BLaER1 (cell line): Measurements from ENCODE around the gene ARHGEF17.
A peak's percentile ranks its signal among the peaks of the same experiment; 100 is the strongest.

Source experiments
- H3K27ac ChIP-seq: shearing (Covaris generic); formaldehyde crosslinking; 2 replicates; pipeline ENCODE4 v1.8.1; 2022
- H3K27me3 ChIP-seq: shearing (Covaris generic); formaldehyde crosslinking; 2 replicates; pipeline ENCODE4 v1.8.1; 2022
- H3K36me3 ChIP-seq: shearing (Covaris generic); formaldehyde crosslinking; 2 replicates; pipeline ENCODE4 v1.8.1; 2022
- H3K4me1 ChIP-seq: shearing (Covaris generic); formaldehyde crosslinking; 2 replicates; pipeline ENCODE4 v1.8.1; 2022
- H3K4me2 ChIP-seq: shearing (Covaris generic); formaldehyde crosslinking; 2 replicates; pipeline ENCODE4 v1.8.1; 2022
- H3K4me3 ChIP-seq: shearing (Covaris generic); formaldehyde crosslinking; 2 replicates; pipeline ENCODE4 v1.8.1; 2022
- H3K9ac ChIP-seq: shearing (Covaris generic); formaldehyde crosslinking; 2 replicates; pipeline ENCODE4 v1.8.1; 2022
- H3K9me3 ChIP-seq: shearing (Covaris generic); formaldehyde crosslinking; 2 replicates; pipeline ENCODE4 v1.8.1; 2022
- H4K20me1 ChIP-seq: shearing (Covaris generic); formaldehyde crosslinking; 2 replicates; pipeline ENCODE4 v1.8.1; 2022
- Cebpa-rat ChIP-seq: shearing (Covaris generic); IDR thresholded peaks from 2 replicates; pipeline ENCODE4 v1.8.1; 2022

The ARHGEF17 gene

GRCh38 chr11:73401217-73401923 lies 93.3 kb downstream of the ARHGEF17 start:
- Histone ChIP-seq H3K4me1 (peaks cover 24% of the 10 kb centered on the region), H3K4me2 (no peak overlapping the region), H3K4me3 (no peak overlapping the region), H3K9ac (no peak overlapping the region), H3K9me3 (no peaks in the 10 kb centered on the region), H4K20me1 (peaks cover 20% of the 10 kb centered on the region), H3K36me3 (peaks cover 89% of the 10 kb centered on the region), H3K27me3 (no peaks in the 10 kb centered on the region), H3K27ac (0 out of 2 replicates have a peak overlapping the region, but pooled peaks have one; percentile 1)
- TF ChIP-seq Cebpa-rat: no peak

- Histone ChIP-seq H4K20me1 (peaks cover 20% of the 10 kb centered on the region), H3K27me3 (no peaks in the 10 kb centered on the region), H3K36me3 (peaks cover 89% of the 10 kb centered on the region), H3K4me2 (no peak overlapping the region), H3K27ac (no peak overlapping the region), H3K9me3 (no peaks in the 10 kb centered on the region), H3K4me3 (no peak overlapping the region), H3K9ac (no peak overlapping the region), H3K4me1 (peaks cover 24% of the 10 kb centered on the region)
- TF ChIP-seq Cebpa-rat: no peak
Observed at GRCh38 chr11:73401924-73402833, 94.1 kb downstream of the ARHGEF17 start.

- H3K9ac ChIP-seq: no peak overlapping the region
- no peaks in the 10 kb centered on the region for H3K9me3 ChIP-seq
- H3K27ac ChIP-seq: no peak overlapping the region
Observed at GRCh38 chr11:73402834-73403185, 94.7 kb downstream of the ARHGEF17 start.

GRCh38 chr11:73403541-73403940 lies 95.5 kb downstream of the ARHGEF17 start:
- H3K4me1 ChIP-seq: peaks cover 24% of the 10 kb centered on the region
- H3K4me3 ChIP-seq: no peak overlapping the region
- H4K20me1 ChIP-seq: peaks cover 15% of the 10 kb centered on the region
- H3K36me3 ChIP-seq: peaks cover 89% of the 10 kb centered on the region
- no peaks in the 10 kb centered on the region for H3K27me3 ChIP-seq
- no peak overlapping the region for H3K4me2 ChIP-seq
- no peak overlapping the region for H3K27ac ChIP-seq
- no peak overlapping the region for H3K9ac ChIP-seq
- H3K9me3 ChIP-seq: no peaks in the 10 kb centered on the region
- no peak for TF ChIP-seq Cebpa-rat

More at GRCh38 chr11:73402834-73403185, 94.7 kb downstream of the ARHGEF17 start:
- Histone ChIP-seq H3K27me3 (no peaks in the 10 kb centered on the region), H3K36me3 (peaks cover 89% of the 10 kb centered on the region), H3K4me3 (no peak overlapping the region), H3K4me1 (peaks cover 29% of the 10 kb centered on the region), H3K4me2 (no peak overlapping the region), H4K20me1 (peaks cover 20% of the 10 kb centered on the region)
- no peak for TF ChIP-seq Cebpa-rat

GRCh38 chr11:73404048-73404447 lies 96.0 kb downstream of the ARHGEF17 start:
- no peak overlapping the region for H3K4me3 ChIP-seq
- no peaks in the 10 kb centered on the region for H3K9me3 ChIP-seq
- H3K27ac ChIP-seq: no peak overlapping the region
- no peaks in the 10 kb centered on the region for H3K27me3 ChIP-seq
- no peak overlapping the region for H3K9ac ChIP-seq
- H3K4me1 ChIP-seq: peaks cover 19% of the 10 kb centered on the region
- H3K36me3 ChIP-seq: peaks cover 89% of the 10 kb centered on the region
- H3K4me2 ChIP-seq: no peak overlapping the region
- no peak for TF ChIP-seq Cebpa-rat
- H4K20me1 ChIP-seq: peaks cover 10% of the 10 kb centered on the region

GRCh38 chr11:73404506-73405145 lies 96.5 kb downstream of the ARHGEF17 start:
- H3K9ac ChIP-seq: no peak overlapping the region
- H3K4me2 ChIP-seq: no peak overlapping the region
- H4K20me1 ChIP-seq: peaks cover 4% of the 10 kb centered on the region; the same call in 1 of the 2 replicates
- TF ChIP-seq Cebpa-rat: no peak
- no peaks in the 10 kb centered on the region for H3K9me3 ChIP-seq
- H3K36me3 ChIP-seq: peaks cover 92% of the 10 kb centered on the region
- no peak overlapping the region for H3K4me3 ChIP-seq
- H3K4me1 ChIP-seq: peaks cover 13% of the 10 kb centered on the region
- no peaks in the 10 kb centered on the region for H3K27me3 ChIP-seq
- no peak overlapping the region for H3K27ac ChIP-seq

- Histone ChIP-seq H3K27ac (no peak overlapping the region), H4K20me1 (no peaks in the 10 kb centered on the region), H3K4me1 (peaks cover 8% of the 10 kb centered on the region), H3K27me3 (no peaks in the 10 kb centered on the region), H3K9me3 (no peaks in the 10 kb centered on the region), H3K4me3 (no peak overlapping the region), H3K9ac (no peak overlapping the region), H3K36me3 (peaks cover 96% of the 10 kb centered on the region), H3K4me2 (no peak overlapping the region)
- no peak for TF ChIP-seq Cebpa-rat
Observed at GRCh38 chr11:73405146-73405510, 97.1 kb downstream of the ARHGEF17 start.

GRCh38 chr11:73406131-73406530 lies 98.1 kb downstream of the ARHGEF17 start:
- Histone ChIP-seq H3K4me2 (no peak overlapping the region), H3K9ac (no peak overlapping the region), H3K4me1 (peaks cover 8% of the 10 kb centered on the region; the same call in 1 of the 2 replicates), H3K27ac (no peak overlapping the region), H3K27me3 (no peaks in the 10 kb centered on the region), H3K36me3 (peaks cover 98% of the 10 kb centered on the region), H3K4me3 (no peak overlapping the region), H3K9me3 (no peaks in the 10 kb centered on the region), H4K20me1 (no peaks in the 10 kb centered on the region)
- no peak for TF ChIP-seq Cebpa-rat

GRCh38 chr11:73406619-73407018 lies 98.5 kb downstream of the ARHGEF17 start:
- H3K4me1 ChIP-seq: peaks cover 8% of the 10 kb centered on the region; the same call in 1 of the 2 replicates
- H3K9ac ChIP-seq: no peak overlapping the region
- H3K27ac ChIP-seq: no peak overlapping the region
- no peaks in the 10 kb centered on the region for H4K20me1 ChIP-seq
- peaks cover 98% of the 10 kb centered on the region for H3K36me3 ChIP-seq
- H3K9me3 ChIP-seq: no peaks in the 10 kb centered on the region
- no peak overlapping the region for H3K4me3 ChIP-seq
- TF ChIP-seq Cebpa-rat: no peak
- H3K27me3 ChIP-seq: no peaks in the 10 kb centered on the region
- no peak overlapping the region for H3K4me2 ChIP-seq
